Left renal cortex interstitium (tissue), 4 donors: ENCODE measurements around the gene TSACC. TPM values are rescaled to one million over a fixed set of nuclear protein-coding genes. Genes with fewer than 3 reads are reported as not detected.
"Not testable (repeated sequence)": the region's sequence is repeated elsewhere in the genome, so short reads cannot be mapped to it uniquely, and the experiment has no call there.

Source experiments
- DNase-seq, 4 donors: peaks; one replicate each; pipeline ENCODE4 v3.0.0-alpha.2; 2013; ENCODE audit warnings: low read depth in 4 of 4, low spot score in 2 of 4, missing footprints in 1 of 4
- polyA plus RNA-seq, 4 donors: library from polyadenylated mRNA; unstranded; fragments of 120-200 nt; gene quantifications; one replicate each; pipeline ENCODE4 v1.2.1, GENCODE V29; 2013; ENCODE audit not compliant: insufficient read length in 4 of 4

Gene TSACC
- polyA plus RNA-seq, 4 donors: 0.57 to 2.3 (median 1.6) TPM

- no peak for DNase-seq
Measured at GRCh38 chr1:156344409-156344808, 6.1 kb downstream of the TSACC start.

DNA sequence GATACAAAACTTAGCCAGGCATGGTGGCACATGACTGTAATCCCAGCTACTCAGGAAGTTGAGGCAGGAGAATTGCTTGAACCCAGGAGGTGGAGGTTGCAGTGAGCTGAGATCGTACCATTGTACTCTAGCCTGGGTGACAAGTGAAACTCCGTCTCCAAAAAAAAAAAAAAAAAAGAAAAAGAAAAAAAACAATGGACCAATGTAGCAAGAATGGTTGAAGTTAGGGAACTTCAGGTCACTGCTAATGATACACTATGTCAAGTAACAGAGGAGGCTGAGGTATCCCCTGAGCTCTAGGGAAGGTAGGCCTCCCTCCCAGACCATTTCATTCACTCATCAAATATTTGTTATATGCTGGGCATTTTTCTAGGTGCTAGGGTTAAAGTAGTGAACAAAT is 7.7 kb downstream of the TSACC start:
- not testable (repeated sequence) for DNase-seq

DNA sequence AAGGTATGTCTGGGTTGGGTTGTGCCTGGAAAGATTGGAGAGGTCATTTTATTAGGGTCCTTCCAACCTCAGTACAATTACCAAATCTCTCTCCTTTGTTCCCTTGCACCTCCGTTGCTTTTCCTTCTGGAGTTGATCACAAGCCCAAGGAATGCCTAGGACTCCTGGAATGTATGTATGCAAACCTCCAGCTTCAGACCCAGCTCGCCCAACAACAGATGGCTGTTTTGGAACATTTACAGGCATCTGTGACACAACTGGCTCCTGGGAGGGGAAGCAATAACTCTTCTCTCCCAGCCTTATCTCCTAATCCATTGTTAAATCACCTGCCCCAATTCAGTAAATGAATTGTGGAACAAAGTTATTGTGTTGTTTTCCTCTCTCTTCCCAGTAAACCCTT is 8.3 kb downstream of the TSACC start:
- DNase-seq: no peak

GRCh38 chr1:156347331-156347730 is 9.0 kb downstream of the TSACC start:
- no peak for DNase-seq

DNA sequence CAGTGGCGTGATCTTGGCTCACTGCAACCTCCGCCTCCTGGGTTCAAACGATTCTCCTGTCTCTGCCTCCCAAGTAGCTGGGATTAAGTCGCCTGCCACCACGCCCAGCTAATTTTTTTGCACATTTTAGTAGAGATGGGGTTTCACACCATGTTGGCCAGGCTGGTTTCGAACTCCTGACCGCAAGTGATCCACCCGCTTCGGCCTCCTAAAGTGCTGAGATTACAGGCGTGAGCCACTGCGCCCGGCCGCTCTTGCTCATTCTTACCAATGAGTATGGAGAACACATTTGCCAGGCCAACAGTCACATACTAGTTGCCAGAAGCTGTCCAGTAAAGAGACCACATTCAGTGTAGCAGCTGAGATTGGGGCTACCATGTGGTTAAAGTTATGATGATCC is 14.2 kb downstream of the TSACC start:
- DNase-seq: not testable (repeated sequence)

GRCh38 chr1:156356262-156356874 is 18.0 kb downstream of the TSACC start:
- DNase-seq: no peak

- DNase-seq: peak in 1 of 4 donors; percentile 43
Measured at GRCh38 chr1:156356875-156357534, 18.7 kb downstream of the TSACC start.

DNA sequence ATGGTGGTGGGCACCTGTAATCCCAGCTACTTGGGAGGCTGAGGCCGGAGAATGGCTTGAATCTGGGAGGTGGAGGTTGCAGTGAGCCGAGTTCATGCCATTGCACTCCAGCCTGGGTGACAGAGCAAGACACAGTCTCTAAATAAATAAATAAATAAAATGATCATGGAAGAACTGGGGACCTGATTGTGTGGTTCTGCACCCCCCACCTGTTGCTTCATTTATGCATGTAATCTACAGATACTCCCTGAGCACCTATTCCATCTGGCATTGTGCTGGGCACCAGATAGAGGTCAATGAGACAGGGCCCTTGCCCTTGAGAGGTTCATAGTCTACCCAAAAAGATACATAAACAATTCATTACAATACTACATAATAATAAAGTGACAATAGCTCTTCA is 19.7 kb downstream of the TSACC start:
- DNase-seq: no peak

DNA sequence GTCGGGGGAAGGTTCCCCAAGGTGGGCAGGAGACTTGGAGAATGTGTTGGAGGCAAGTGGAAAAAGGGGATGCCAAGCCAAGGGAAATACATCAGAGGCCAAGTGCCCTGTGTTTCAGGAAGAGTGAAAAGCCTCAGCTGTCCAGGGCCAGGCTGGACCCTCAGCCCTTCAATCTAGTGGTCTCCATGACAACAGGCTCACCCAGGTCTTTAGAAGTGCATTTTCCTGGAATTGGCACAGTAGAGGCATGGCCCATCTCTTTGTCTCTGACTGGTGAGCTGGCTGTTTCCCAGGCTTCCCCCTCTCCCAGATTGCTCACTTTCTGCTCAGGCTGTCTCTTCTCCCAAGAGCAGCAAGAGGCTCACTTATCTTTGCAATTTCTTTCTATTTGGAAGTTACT is 20.3 kb downstream of the TSACC start:
- no peak for DNase-seq

DNA sequence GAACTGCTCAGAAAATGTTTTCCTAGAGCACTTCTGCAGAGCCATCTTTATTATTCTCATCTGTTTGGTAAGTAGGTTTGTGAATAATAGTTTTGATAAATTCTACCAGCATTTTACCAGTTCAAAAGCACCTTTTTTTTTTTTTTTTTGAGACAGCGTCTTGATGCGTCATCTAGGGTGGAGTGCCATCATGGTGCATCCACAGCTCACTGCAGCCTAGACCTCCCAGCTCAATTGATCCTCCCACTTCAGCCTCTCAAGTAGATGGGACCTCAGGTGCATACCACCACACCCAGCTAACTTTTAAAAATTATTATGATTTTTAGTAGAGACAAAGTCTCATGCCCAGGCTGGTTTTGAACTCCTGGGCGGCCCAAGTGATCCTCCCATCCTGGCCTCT is 20.9 kb downstream of the TSACC start:
- DNase-seq: no peak

GRCh38 chr1:156359973-156360372 is 21.6 kb downstream of the TSACC start:
- DNase-seq: no peak

GRCh38 chr1:156360534-156360933 is 22.2 kb downstream of the TSACC start:
- no peak for DNase-seq

DNA sequence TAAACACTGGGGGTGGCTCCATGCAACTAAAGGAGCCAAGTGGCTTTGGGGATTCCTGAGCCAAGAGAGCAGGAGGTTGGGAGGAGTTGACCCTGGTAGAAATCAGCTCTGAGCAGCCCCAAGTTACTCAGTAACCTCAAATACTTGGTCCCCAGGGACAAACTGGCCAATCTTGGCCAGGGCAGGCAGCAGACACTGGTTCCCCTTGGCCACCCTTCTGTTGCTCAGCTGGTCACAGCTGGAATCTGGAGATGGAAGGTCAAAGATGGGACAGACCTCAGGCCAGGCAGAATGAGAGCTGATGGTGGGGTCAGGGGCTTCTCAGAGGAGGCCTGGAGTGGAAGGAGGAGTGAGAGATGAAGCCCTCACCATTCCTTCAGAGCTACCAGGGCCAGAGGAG is 27.4 kb downstream of the TSACC start:
- DNase-seq: no peak

DNA sequence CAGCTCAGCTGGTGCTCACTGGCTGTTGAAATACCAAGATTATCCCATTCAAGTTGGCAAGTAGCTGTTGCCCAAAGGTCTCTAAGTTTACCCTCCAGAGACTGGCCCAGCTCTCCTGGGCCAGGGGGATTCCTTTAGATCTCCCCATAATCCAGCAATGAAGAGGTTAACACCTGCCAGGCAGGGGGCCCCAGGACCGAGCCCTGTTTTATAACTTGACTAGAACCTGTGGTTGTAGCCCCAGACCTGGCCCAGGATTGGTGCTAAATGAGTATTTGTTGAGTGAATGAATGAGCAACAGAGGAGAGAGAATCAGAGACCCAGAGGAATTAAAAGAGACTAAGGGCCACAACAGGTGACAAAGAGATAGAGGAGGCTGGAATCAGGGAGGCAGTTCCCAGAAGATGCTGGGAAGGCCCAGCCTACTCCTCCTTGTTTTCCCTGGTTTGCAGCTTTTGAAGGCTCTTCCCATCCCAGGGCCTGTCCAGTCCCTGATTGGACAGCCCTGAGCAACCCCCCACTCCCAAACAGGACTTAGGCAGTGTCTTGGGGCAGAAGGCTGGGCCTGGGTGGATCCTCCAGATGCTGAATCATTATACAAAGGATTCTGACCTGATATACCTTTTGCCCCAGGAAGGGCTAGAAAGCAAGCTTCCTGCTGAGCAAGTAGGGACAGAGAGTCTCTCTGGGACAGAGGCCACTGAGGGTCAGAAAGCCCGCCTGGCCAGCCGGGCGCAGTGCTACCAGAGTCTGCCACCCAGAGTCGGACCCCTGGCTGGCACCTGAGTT is 28.2 kb downstream of the TSACC start:
- DNase-seq: no peak

DNA sequence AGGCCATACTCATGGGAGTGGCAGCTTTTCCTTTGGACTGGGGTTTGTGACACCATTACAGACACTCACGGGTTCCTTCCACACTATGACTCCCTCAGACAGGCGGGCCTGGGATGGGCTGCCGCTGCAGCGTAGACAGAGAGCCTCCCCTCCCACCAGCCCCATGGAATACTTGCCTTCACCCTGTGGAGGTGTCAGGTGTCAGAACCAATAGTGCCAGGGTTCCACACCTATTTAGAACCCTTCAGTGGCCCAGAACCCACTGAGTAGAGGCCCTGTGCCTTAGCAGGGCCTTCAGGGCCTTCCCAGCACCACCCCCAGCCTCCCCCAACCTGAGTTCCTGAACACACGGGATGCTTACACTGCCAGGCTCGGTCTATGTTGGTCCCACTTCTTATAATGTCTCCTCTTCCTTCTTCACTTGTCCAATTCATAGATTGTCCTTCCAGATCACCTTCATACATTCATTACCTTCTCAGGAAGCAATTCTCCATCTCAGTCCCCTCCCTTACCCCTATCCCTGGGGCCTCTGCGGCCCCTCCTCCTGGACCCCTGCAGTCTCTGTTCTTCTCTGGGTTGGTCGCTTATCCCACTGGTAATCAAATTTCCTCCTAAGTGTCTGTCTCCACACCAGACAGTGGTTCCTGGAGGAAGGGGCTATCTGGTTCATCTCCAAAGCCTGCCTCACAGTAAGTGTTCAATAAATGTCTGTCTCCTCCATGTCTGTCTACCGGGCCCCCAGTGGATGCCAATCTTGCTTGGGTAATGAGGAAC is 29.2 kb downstream of the TSACC start:
- no peak for DNase-seq

DNA sequence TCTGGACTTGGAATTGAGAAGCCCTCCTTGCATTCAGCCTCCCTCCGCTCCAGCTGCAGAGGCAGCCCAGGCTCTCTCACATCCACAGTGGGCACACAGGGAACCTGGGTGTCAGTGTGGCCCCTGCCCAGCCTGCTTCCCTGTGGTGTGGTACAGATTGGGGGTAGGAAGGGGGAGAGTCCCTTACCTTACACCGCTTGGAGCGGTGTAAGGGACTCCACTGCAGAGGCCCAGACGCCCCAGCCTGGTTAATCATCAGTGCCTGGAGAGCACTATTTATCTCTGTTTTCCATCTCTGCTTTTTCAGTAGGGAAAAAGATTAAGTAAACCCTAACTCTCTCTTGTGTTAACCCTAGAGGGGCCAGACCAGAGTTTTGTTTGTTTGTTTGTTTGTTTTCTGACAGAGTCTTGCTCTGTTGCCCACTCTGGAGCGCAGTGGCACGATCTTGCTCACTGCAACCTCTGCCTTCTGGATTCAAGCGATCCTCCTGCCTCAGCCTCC is 29.9 kb downstream of the TSACC start:
- DNase-seq: no peak

DNA sequence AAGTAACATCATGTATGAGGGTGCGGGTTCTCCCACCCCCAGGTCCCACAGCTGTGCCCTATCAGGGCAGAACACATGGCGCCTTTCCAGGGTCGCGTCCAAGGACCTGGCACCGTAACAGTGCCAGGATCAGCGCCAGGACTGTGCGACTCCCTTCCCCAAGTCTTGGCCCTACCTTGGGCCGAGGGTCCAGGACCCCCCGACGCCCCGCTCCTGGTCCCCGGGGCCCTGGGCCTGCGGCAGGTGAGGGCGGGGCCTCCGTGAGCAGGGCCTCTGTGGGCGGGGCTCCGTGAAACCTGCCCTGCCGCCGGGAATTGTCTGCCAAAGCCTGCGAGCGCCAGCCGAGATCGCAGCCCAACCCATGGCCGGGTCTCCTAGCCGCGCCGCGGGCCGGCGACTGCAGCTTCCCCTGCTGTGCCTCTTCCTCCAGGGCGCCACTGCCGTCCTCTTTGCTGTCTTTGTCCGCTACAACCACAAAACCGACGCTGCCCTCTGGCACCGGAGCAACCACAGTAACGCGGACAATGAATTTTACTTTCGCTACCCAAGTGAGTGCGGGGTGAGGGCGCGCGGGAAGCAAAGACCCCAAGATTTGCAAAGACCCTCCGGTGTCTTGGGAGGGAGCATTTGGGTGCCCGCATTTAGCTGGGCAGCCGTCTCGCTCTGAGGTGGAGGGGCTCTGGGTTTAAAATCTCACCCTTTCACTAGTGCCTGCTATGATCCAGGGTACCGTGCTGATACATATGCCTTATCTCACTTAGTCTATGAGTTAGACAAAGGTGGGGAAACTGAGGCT is 30.8 kb downstream of the TSACC start, which contains the start of gene RHBG:
Gene RHBG (plus strand): TSS at position 323 of the 796 bp plus-strand sequence. CDS start 39 bp downstream, at position 362.
- no peak for DNase-seq

DNA sequence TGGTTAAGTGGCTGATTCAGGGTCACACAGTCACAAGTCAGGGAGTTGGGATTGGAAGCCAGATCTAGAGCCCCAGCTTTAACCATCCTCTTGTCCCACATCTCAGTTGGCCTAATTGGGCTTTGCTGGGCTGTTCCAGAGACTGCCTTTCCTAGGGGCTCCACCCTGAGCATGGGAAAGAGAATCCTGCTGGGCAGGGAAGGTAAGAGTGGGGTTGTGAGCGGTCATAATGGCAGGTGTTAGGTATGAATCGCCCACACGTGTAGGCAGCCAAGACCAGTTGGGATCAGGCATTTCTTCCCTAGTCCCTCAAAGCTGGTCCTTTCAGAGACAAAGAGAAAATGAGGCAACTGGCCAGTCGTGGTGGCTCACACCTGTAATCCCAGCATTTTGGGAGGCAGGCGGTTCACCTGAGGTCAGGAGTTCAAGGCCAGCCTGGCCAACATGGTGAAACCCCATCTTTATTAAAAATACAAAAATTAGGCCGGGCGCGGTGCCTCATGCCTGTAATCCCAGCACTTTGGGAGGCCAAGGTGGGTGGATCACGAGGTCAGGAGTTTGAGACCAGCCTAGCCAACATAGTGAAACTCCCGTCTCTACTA is 31.5 kb downstream of the TSACC start:
- DNase-seq: not testable (repeated sequence)

- DNase-seq: peak in 1 of 4 donors; percentile 56
Measured at GRCh38 chr1:156371553-156372264, 33.4 kb downstream of the TSACC start.
